HG03097 (cell line): ENCODE measurements around the gene FAM72D.
"Not testable (repeated sequence)": the region's sequence is repeated elsewhere in the genome, so short reads cannot be mapped to it uniquely, and the experiment has no call there.

Source experiments
- ATAC-seq: cut with Tn5 transposase; IDR thresholded peaks from one replicate; pipeline ENCODE4 v1.9.1; 2021; ENCODE audit not compliant: unreplicated experiment, low FRiP score

The FAM72D gene

GRCh38 chr1:145095284-145096057 lies at the start of gene FAM72D, which contains the start of gene SRGAP2B:
TSS of gene FAM72D (plus strand) at chr1:145095974. CDS start at chr1:145096848, 874 bp downstream.
TSS of gene SRGAP2B (minus strand) at chr1:145095328. CDS start at chr1:145092901, 2,427 bp downstream.
- peak; percentile 90 for ATAC-seq

- peak; percentile 54 for ATAC-seq
Measured at GRCh38 chr1:145047553-145047952, 48.2 kb upstream of the FAM72D start.

GRCh38 chr1:145048181-145048856 lies 47.5 kb upstream of the FAM72D start:
- not testable (repeated sequence) for ATAC-seq

GRCh38 chr1:145052019-145052776 lies 43.6 kb upstream of the FAM72D start:
- not testable (repeated sequence) for ATAC-seq

- not testable (repeated sequence) for ATAC-seq
Measured at GRCh38 chr1:145053428-145053827, 42.3 kb upstream of the FAM72D start.

GRCh38 chr1:145055217-145055760 lies 40.5 kb upstream of the FAM72D start:
- peak; percentile 95 for ATAC-seq

- ATAC-seq: peak; percentile 39
Measured at GRCh38 chr1:145058184-145058583, 37.6 kb upstream of the FAM72D start.

- not testable (repeated sequence) for ATAC-seq
Measured at GRCh38 chr1:145063285-145063684, 32.5 kb upstream of the FAM72D start.

GRCh38 chr1:145063941-145064648 lies 31.7 kb upstream of the FAM72D start:
- not testable (repeated sequence) for ATAC-seq

GRCh38 chr1:145065194-145065826 lies 30.5 kb upstream of the FAM72D start:
- not testable (repeated sequence) for ATAC-seq

- ATAC-seq: not testable (repeated sequence)
Measured at GRCh38 chr1:145066486-145066885, 29.3 kb upstream of the FAM72D start.

- not testable (repeated sequence) for ATAC-seq
Measured at GRCh38 chr1:145071569-145071968, 24.2 kb upstream of the FAM72D start.

GRCh38 chr1:145074021-145074559 lies 21.7 kb upstream of the FAM72D start:
- ATAC-seq: not testable (repeated sequence)

GRCh38 chr1:145076877-145077276 lies 18.9 kb upstream of the FAM72D start:
- not testable (repeated sequence) for ATAC-seq

- ATAC-seq: not testable (repeated sequence)
Measured at GRCh38 chr1:145077872-145078786, 17.6 kb upstream of the FAM72D start.

GRCh38 chr1:145078787-145079370 lies 16.9 kb upstream of the FAM72D start:
- ATAC-seq: not testable (repeated sequence)

- ATAC-seq: not testable (repeated sequence)
Measured at GRCh38 chr1:145079737-145080136, 16.0 kb upstream of the FAM72D start.

- ATAC-seq: not testable (repeated sequence)
Measured at GRCh38 chr1:145080193-145080592, 15.6 kb upstream of the FAM72D start.
